ENCODE measurements around the gene MRC2. TPM values are rescaled to one million over a fixed set of nuclear protein-coding genes. Genes with fewer than 3 reads are reported as not detected.

The MRC2 gene
- total and polyA plus RNA-seq, 3 donors from 2014 or later: 32.9 to 60.9 (median 40.3) TPM

DNA sequence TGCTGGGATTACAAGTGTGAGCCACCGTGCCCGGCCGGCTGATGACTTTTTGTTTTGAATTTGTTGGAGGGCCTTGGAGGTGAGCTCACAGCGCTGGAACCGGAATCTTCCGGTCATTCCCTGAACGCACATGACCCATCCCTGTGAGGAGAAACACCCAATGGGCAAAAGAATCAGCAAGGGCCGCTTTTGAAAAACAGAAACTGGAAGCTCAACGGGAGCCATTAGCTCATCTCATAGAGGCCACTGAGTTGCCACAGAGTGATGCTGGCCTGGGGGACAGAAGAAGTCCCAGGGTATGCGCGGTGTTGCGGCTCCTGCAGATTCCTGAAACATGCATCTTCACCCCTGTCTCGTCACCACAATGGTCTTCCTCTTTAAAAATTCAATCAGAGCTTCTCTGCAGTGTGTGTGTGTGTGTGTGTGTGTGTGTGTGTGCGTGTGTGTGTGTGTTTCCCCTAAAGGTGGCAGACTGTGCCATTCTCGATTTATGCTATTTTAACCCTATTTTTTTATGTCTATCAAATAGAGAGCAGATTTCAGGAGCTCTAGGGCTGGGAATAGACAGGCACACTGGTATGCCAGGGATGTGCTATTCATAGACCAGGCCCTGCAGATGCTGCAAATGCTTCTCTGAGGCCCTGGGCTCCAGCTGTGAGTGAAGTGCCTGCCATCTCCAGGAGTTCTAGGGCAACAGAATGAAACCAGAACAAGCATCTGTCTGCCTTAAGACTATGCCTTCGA is 112.3 kb downstream of the MRC2 start:
- intact Hi-C loops (cut with DNase I; ENCODE audit: low total_unique reads): no loop called here
- no peaks in the 10 kb centered on the region for H3K9me3 ChIP-seq
- no peak for DNase-seq
- no peak overlapping the region for H3K27ac ChIP-seq
- 84 to 91% methylated on average over 16 of the region's 16 CpGs for WGBS, 2 donors
- TF ChIP-seq POLR2A (IDR thresholded peaks at IDR 0.05): no peak
- TF ChIP-seq CTCF (IDR thresholded peaks at IDR 0.05): no peak
- no peaks in the 10 kb centered on the region for H3K36me3 ChIP-seq (ENCODE audit: low read depth, missing control alignments)
- no peak overlapping the region for H3K4me3 ChIP-seq
- no peaks in the 10 kb centered on the region for H3K27me3 ChIP-seq
- H3K4me1 ChIP-seq: no peaks in the 10 kb centered on the region

DNA sequence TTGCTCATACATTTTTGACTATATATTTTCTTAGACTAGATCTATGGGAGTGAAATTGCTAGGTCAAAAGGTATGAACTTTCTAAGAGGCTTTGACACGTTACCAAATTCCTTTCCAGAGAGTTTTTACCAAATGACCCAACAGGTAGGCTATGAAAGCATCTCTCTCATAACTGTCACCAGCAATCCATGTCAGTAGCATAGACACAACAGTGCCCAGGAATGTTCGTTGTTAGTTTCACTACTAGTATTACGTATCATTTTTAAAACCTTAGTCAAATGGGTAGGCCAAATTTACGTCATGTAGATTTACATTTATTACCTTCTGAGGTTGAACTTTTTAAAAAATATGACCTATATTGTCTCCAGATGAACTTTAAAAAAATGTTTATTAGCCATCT is 113.8 kb downstream of the MRC2 start:
- TF ChIP-seq POLR2A (IDR thresholded peaks at IDR 0.05) (no peak), CTCF (IDR thresholded peaks at IDR 0.05) (no peak)
- H3K9me3 ChIP-seq: no peaks in the 10 kb centered on the region
- H3K27me3 ChIP-seq: no peaks in the 10 kb centered on the region
- no peaks in the 10 kb centered on the region for H3K4me1 ChIP-seq
- intact Hi-C loops (cut with DNase I; ENCODE audit: low total_unique reads): no loop called here
- H3K27ac ChIP-seq: no peak overlapping the region
- WGBS, 2 donors: 94% methylated on average over 4 of the region's 4 CpGs
- no peak overlapping the region for H3K4me3 ChIP-seq
- DNase-seq: no peak
- no peaks in the 10 kb centered on the region for H3K36me3 ChIP-seq (ENCODE audit: low read depth, missing control alignments)

Small RNAs within 50 kb of the gene (small RNA-seq; reads per million reads assigned to genes)
- 0 reads per million in 2 donors for gene RF00019
- gene RNU6-446P: 0 reads per million in 2 donors

Other genes with a start within 250 kb of the MRC2 start
- 1 to 10 TPM; 1.9 to 3.4 TPM for gene EFCAB3, start 247.1 kb upstream of the MRC2 start, total RNA-seq
- gene EFCAB3, start 247.1 kb upstream of the MRC2 start, polyA plus RNA-seq (ENCODE audit: insufficient read depth, low read depth, low replicate concordance): 6.9 TPM
- gene METTL2A, start 203.8 kb upstream of the MRC2 start, total RNA-seq: 10 to 100 TPM; 17.2 to 17.8 TPM
- 21.0 TPM for gene METTL2A, start 203.8 kb upstream of the MRC2 start, polyA plus RNA-seq (ENCODE audit: insufficient read depth, low read depth, low replicate concordance)
- gene TLK2, start 148.8 kb upstream of the MRC2 start, total RNA-seq: 100 to 1,000 TPM in 1 of 2 donors, 10 to 100 TPM in 1; 78.2 to 109 TPM
- gene TLK2, start 148.8 kb upstream of the MRC2 start, polyA plus RNA-seq (ENCODE audit: insufficient read depth, low read depth, low replicate concordance): 64.5 TPM
- 100 to 1,000 TPM in 1 of 2 donors, 10 to 100 TPM in 1; 61.5 to 118 TPM for gene MARCHF10, start 180.6 kb downstream of the MRC2 start, total RNA-seq
- gene MARCHF10, start 180.6 kb downstream of the MRC2 start, polyA plus RNA-seq (ENCODE audit: insufficient read depth, low read depth, low replicate concordance): 266 TPM